ENCODE data around the gene ADORA2A. TPM values are rescaled to one million over a fixed set of nuclear protein-coding genes. Genes with fewer than 3 reads are reported as not detected.

Gene ADORA2A
- total and polyA plus RNA-seq, 10 of the 15 experiments (the other 5 are each of a cell fraction or from before 2014, with no cell fraction given): 0.69 to 31.2 (median 18.3) TPM

DNA sequence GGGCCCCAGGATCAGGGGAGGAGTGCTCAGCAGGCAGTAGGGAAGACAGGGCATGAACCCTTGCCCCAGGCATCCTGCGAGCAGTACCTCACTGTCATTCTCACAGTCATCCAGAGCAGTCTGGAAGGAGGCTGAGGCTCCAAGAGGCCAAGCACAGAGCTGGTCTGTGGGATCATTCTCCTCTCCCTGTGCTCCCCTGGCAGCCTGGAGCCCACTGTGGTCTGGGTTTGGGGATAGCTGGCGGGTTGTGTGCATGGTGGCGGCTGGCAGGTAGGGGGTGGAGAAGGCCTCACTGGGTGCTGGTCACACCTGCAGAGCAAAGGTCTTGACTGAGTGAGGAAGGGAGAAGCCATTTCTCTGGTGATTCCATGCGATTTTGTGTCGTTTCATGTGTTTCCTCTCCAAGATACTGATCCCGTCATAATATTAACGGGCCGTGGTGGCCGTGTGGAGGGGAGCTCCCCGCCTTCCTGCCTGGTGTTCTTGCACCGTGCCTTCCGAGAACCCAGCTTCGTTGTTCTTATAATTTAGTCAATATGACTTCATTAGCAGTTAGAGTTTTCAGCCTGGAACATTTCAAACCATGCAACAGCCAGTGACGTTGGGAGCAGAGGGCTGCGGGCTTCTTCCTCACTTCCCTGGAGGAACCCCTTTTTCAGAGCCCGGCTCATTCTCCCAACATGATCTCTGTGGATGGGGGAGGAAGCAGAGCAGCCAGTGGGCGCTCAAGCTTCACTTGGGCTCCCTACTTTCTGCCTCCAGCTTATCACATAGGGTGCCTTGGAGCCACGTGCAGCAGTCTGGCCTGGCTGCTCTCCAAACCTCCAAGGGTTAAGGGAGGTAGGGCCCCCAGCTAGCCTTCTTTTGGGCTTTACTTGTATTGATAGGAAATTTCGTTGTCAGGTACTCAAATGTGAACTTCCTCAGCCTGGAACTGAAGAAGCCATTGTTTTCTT lies 20.8 kb upstream of the ADORA2A start:
- WGBS (ENCODE audit: insufficient coverage, insufficient replicate concordance, low lambda C conversion rate, missing lambda C conversion rate): 89% methylated on average over 19 of the region's 19 CpGs
- POLR2A ChIA-PET: no interaction called here
- RAD21 ChIA-PET (ENCODE audit: unreplicated experiment): no interaction called here

More for the DNA sequence above, 20.8 kb upstream of the ADORA2A start:
- no peak for TF ChIP-seq MEF2A (IDR thresholded peaks at IDR 0.05; ENCODE audit: insufficient read depth, low read depth, low read length)
- TF ChIP-seq POU2F2 (IDR thresholded peaks at IDR 0.05; ENCODE audit: borderline replicate concordance, low read depth, low read length): no peak
- TF ChIP-seq CBX5 (IDR thresholded peaks at IDR 0.05; ENCODE audit: low read depth): no peak
- TF ChIP-seq MEF2B (IDR thresholded peaks at IDR 0.05; ENCODE audit: partially characterized antibody, poor library complexity, severe bottlenecking): no peak
- TF ChIP-seq, protein P1, sequence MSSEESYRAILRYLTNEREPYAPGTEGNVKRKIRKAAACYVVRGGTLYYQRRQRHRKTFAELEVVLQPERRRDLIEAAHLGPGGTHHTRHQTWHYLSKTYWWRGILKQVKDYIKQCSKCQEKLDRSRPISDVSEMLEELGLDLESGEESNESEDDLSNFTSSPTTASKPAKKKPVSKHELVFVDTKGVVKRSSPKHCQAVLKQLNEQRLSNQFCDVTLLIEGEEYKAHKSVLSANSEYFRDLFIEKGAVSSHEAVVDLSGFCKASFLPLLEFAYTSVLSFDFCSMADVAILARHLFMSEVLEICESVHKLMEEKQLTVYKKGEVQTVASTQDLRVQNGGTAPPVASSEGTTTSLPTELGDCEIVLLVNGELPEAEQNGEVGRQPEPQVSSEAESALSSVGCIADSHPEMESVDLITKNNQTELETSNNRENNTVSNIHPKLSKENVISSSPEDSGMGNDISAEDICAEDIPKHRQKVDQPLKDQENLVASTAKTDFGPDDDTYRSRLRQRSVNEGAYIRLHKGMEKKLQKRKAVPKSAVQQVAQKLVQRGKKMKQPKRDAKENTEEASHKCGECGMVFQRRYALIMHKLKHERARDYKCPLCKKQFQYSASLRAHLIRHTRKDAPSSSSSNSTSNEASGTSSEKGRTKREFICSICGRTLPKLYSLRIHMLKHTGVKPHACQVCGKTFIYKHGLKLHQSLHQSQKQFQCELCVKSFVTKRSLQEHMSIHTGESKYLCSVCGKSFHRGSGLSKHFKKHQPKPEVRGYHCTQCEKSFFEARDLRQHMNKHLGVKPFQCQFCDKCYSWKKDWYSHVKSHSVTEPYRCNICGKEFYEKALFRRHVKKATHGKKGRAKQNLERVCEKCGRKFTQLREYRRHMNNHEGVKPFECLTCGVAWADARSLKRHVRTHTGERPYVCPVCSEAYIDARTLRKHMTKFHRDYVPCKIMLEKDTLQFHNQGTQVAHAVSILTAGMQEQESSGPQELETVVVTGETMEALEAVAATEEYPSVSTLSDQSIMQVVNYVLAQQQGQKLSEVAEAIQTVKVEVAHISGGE (CRISPR knock-in tag; IDR thresholded peaks at IDR 0.05): no peak
- Histone ChIP-seq H2AFZ (ENCODE audit: control insufficient read depth, low read depth, low read length) (no peak overlapping the region), H3K4me2 (ENCODE audit: control insufficient read depth, insufficient read depth) (no peak overlapping the region), H3K79me2 (ENCODE audit: control insufficient read depth, insufficient read depth, low read length) (no peaks in the 10 kb centered on the region; the same call in 1 of the 2 replicates), H3K36me3 (ENCODE audit: control insufficient read depth in 2 of 2, insufficient read depth in 2 of 2, low read length in 1 of 2) (peaks cover 7 to 9% of the 10 kb centered on the region in 2 experiments), H3K9me3 (replicated peaks; ENCODE audit: control insufficient read depth, insufficient read depth, low read length) (no peaks in the 10 kb centered on the region), H3K27me3 (replicated peaks in 1 of 2; ENCODE audit: control insufficient read depth in 2 of 2, insufficient read depth in 2 of 2, low read length in 1 of 2) (no peaks in the 10 kb centered on the region), H3K27ac (ENCODE audit: control insufficient read depth, insufficient read depth) (no peak overlapping the region), H3K4me3 (no peak overlapping the region), H4K20me1 (ENCODE audit: control insufficient read depth, insufficient read depth) (no peaks in the 10 kb centered on the region), H3K9ac (ENCODE audit: control insufficient read depth, insufficient read depth, low read length) (no peak overlapping the region), H3K4me1 (ENCODE audit: control insufficient read depth, insufficient read depth, low read length) (peaks cover 27% of the 10 kb centered on the region)
- DNase-seq (ENCODE audit: low read depth, low spot score) (no peak), FAIRE-seq (no peak), ATAC-seq (no peak)
- SMC1A ChIA-PET (ENCODE audit: uncharacterized antibody, unreplicated experiment): interaction anchor here (1.1 to 1.4 kb wide), 2 partner anchors 84 to 350 kb away, joined by 3 read pairs; no protein-coding TSS in a partner anchor
- in situ Hi-C loops (cut with MboI) (no loop called here), intact Hi-C loops (cut with micrococcal nuclease; ENCODE audit: unreplicated experiment) (no loop called here)
- no TSS peak for BruUV-seq (replicated peaks)
- CTCF ChIA-PET: interaction anchor here (1.2 to 1.3 kb wide), 2 partner anchors 115 to 119 kb away, joined by 3 to 5 read pairs; no protein-coding TSS in a partner anchor
